Activated naive CD4-positive, alpha-beta T cell treated with anti-CD3 and anti-CD28 coated beads, Interleukin-2, amount 50 U/mL, for 24 hours (primary cell): ENCODE results near the gene SLAMF9.

Source experiments
- H3K27ac Mint-ChIP-seq: one replicate; pipeline ENCODE4 v1.8.0; 2021; ENCODE audit warnings: mild to moderate bottlenecking, mixed read lengths
- H3K27me3 Mint-ChIP-seq: one replicate; pipeline ENCODE4 v1.8.0; 2021; ENCODE audit warnings: mixed read lengths
- H3K36me3 Mint-ChIP-seq: one replicate; pipeline ENCODE4 v1.8.0; 2021; ENCODE audit warnings: mixed read lengths
- H3K4me1 Mint-ChIP-seq: one replicate; pipeline ENCODE4 v1.8.0; 2021; ENCODE audit warnings: mixed read lengths
- H3K4me3 Mint-ChIP-seq: one replicate; pipeline ENCODE4 v1.8.0; 2021; ENCODE audit warnings: mild to moderate bottlenecking, mixed read lengths
- H3K9me3 Mint-ChIP-seq: one replicate; pipeline ENCODE4 v1.8.0; 2021; ENCODE audit warnings: mixed read lengths

SLAMF9 gene

DNA sequence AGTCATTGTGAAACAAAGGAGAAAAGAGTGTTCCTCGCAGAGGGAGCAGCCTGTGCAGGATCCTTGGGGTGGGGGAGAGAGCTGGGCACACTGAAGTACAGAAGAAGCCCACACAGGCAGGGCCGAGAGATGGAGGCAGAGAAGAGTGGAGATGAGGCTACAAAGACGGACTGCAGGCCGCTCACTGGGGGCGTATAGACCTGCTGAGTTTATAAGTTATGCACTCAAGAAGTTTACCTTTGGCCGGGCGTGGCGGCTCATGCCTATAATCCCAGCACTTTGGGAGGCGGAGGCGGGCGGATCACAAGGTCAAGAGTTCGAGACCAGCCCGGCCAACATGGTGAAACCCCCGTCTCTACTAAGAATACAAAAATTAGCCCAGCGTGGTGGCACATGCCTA, 7.6 kb upstream of the SLAMF9 start:
- Mint-ChIP-seq H3K27me3 (peaks cover 7% of the 10 kb centered on the region), H3K27ac (no peak overlapping the region), H3K4me3 (no peak overlapping the region), H3K9me3 (no peaks in the 10 kb centered on the region), H3K4me1 (no peaks in the 10 kb centered on the region), H3K36me3 (no peaks in the 10 kb centered on the region)

DNA sequence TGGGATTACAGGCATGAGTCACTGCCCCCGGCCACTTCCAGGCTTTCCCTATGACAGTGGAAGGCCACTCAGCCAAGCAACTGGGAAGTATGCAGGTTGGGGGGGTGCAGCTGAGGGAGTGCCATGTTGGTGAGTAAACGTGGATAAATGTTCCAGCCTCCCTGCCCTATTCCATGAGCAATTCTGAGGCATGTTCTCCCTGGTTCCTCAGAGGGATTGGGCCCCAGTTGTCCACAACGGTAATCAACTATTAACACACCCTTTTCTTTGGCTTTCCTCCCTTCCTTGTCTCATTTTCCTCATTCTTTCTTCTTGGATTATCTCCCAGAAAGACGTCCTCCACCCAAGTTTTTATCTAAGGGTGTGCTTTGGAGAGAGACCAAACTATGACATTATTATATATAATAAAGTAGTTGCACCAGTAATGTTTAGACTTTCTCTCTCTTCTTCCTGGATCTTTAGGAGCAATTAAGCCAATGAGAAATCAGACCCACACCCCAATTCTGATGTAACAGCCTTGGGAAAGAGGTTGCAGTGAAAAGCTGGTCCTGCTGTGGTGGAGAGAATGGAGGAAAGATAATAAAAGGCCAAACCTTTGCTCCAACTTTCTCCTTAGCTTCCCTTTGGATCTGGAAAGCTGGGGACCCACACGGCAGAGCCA, 6.8 kb upstream of the SLAMF9 start:
- H3K36me3 Mint-ChIP-seq: no peaks in the 10 kb centered on the region
- H3K27ac Mint-ChIP-seq: no peak overlapping the region
- H3K27me3 Mint-ChIP-seq: peaks cover 3% of the 10 kb centered on the region
- H3K4me3 Mint-ChIP-seq: no peak overlapping the region
- H3K9me3 Mint-ChIP-seq: no peaks in the 10 kb centered on the region
- H3K4me1 Mint-ChIP-seq: no peaks in the 10 kb centered on the region

DNA sequence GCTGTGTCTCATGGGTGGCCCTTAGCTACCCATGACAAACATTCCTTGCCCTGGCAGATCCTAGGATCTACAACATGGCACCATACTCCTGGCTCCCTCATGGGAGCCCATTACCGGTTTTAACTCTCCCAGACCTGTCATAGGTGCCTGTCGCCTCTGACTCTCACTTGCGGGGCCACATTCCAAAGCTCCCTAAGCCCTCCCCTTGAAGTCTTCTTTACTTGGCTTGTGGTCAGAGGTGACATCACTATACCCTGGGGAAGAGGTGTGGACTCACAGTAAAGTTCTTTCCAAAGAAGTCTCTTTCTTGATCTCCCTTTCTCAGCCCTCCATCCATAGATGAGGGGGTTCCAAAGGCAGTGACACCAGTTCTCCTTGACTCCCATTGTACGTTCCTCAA, 5.4 kb upstream of the SLAMF9 start:
- H3K27ac Mint-ChIP-seq: no peak overlapping the region

DNA sequence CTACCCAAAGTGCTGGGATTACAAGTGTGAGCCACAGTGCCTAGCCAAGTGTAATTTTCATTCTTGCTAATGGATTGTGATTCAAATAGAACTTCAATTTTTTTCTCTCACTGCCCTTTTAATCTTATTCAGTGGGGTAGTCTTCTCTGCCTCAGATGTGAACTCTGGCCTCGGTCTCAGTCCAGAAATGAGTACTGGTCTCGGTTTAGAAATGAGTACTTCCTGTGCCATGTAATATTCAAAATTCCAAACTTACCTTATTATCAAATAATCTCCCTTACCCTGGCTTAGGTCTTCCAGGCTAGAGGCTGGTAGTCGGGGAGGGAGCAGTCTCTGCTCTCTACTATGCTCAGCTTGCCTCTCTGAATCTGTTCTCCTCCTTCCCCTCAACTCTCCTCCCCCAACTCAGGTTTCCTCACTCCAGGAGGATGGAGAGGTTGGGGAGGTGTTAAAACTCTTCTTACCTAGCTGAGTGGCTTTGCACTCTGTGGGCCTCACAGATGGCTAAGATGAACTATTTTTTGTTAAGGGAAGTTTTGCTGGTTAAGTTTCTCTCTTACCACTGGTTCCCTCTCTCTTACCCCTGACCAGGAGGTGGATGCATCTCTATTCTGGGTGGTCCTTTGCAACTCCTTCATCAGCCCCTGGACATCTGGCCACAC, 4.8 kb upstream of the SLAMF9 start:
- no peaks in the 10 kb centered on the region for H3K36me3 Mint-ChIP-seq
- no peak overlapping the region for H3K4me3 Mint-ChIP-seq
- H3K9me3 Mint-ChIP-seq: no peaks in the 10 kb centered on the region
- H3K4me1 Mint-ChIP-seq: no peaks in the 10 kb centered on the region
- peaks cover 6% of the 10 kb centered on the region for H3K27me3 Mint-ChIP-seq
- H3K27ac Mint-ChIP-seq: no peak overlapping the region

More for the DNA sequence above, 5.4 kb upstream of the SLAMF9 start:
- Mint-ChIP-seq H3K4me3 (no peak overlapping the region), H3K4me1 (no peaks in the 10 kb centered on the region), H3K27me3 (peaks cover 3% of the 10 kb centered on the region), H3K36me3 (no peaks in the 10 kb centered on the region), H3K9me3 (no peaks in the 10 kb centered on the region)

DNA sequence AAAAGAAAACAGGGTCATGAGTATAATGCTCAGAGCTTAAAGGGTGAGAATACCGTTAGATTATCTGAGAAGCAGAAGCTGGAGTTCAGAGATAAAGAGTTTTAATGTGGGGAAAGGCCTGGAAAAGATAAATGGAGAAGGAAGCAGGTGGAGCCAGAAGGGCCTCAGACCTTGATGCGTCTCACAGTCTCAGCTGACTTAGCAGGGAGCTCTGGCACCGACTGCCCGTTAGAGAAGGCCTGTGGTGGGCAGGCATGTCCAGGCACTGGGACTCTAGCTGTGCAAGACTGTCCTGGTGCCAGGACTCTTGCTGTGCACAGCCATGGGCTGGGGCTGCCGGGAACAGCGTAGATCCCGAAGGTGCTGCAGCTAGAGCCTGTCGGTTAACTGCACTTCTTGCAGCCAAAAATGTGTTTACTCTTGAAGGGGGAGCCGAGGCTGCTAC, 3.8 kb upstream of the SLAMF9 start:
- no peak overlapping the region for H3K4me3 Mint-ChIP-seq
- no peaks in the 10 kb centered on the region for H3K4me1 Mint-ChIP-seq
- H3K27ac Mint-ChIP-seq: no peak overlapping the region
- H3K27me3 Mint-ChIP-seq: peaks cover 9% of the 10 kb centered on the region
- H3K36me3 Mint-ChIP-seq: no peaks in the 10 kb centered on the region
- H3K9me3 Mint-ChIP-seq: no peaks in the 10 kb centered on the region

DNA sequence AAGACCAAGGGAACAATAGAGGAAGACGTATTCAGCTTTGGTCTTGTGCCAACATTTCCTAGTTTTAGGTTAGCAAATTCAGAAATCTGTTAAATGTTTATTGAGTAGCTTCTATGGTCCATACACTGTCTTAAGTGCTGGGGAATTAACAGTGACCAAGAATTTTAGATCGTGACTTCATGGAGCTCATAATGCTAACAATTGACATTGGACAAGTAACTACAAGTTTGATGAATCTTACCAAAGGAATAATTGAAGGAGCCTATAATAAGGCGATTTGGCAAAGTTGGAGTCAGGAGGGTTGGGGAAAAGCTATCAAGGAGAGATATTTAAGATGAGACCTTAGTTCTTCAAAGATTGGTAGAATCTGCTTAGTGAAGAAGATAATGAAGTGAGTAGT, 1.4 kb upstream of the SLAMF9 start:
- Mint-ChIP-seq H3K36me3 (no peaks in the 10 kb centered on the region), H3K27me3 (peaks cover 8% of the 10 kb centered on the region)

DNA sequence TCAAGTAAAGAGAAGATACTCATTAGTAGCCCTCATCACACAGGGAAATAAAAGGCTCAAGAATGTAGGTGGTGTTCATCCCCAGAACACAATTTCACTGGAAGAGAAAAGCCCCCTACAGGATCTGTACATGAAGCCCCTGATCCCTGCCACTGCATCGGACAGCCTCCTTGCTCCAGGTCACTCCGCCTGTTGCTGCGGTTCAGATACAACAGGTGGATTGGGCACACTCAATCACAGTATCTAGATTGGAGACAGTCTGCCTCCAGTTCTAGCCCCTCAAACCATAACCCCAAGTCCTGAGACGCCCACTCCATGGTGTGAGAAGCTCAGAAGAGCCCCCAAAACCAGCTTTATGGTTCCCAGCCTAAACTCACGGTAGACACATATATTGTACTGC, 1.1 kb downstream of the SLAMF9 start:
- Mint-ChIP-seq H3K27ac (no peak overlapping the region), H3K27me3 (peaks cover 8% of the 10 kb centered on the region), H3K4me3 (no peak overlapping the region), H3K9me3 (no peaks in the 10 kb centered on the region), H3K4me1 (no peaks in the 10 kb centered on the region), H3K36me3 (no peaks in the 10 kb centered on the region)

More for the DNA sequence above, 1.4 kb upstream of the SLAMF9 start:
- Mint-ChIP-seq H3K27ac (no peak overlapping the region), H3K9me3 (no peaks in the 10 kb centered on the region), H3K4me1 (no peaks in the 10 kb centered on the region), H3K4me3 (no peak overlapping the region)

DNA sequence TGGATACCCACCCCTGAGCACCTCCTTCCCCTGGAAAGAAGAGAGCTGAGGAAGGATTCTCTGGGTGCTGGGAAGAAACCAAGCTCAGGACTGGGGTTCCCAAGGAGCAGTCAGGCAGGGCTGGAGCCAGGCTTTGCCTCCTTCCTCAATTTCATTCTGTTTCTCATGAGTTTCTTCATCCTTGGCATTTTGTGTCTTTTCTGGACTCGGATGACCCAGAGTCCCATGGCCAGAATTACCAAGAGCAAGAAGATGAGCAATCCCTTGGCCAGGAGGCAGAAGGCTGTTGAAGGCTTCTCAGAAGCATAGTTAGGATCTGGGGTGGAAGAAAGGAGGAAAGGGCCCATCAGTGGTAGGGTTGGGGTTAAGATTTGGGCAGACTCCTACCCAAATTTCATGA, 2.5 kb downstream of the SLAMF9 start:
- no peak overlapping the region for H3K27ac Mint-ChIP-seq
- no peak overlapping the region for H3K4me3 Mint-ChIP-seq
- H3K36me3 Mint-ChIP-seq: no peaks in the 10 kb centered on the region
- H3K4me1 Mint-ChIP-seq: no peaks in the 10 kb centered on the region
- H3K9me3 Mint-ChIP-seq: no peaks in the 10 kb centered on the region
- peaks cover 8% of the 10 kb centered on the region for H3K27me3 Mint-ChIP-seq

DNA sequence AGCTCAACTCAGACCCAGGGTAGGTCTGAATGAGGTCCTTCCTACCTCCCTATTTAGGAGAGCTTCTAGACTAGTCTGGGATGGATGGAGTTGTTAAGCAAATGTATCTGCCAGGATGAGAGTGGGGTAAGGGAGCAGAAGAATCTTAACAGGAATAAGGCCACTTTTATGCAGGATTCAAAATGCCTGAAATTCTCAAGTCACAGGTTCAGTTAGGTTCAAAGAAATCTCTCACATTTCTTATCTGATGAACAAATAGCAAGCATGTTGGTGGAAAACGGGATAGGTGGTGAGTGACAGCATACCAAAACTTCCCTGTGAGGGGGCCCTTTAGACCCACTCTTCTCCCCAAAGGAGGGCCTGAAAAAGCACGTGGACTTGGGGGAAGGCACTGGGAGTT, 3.0 kb downstream of the SLAMF9 start:
- H3K36me3 Mint-ChIP-seq: no peaks in the 10 kb centered on the region
- no peak overlapping the region for H3K4me3 Mint-ChIP-seq
- peaks cover 9% of the 10 kb centered on the region for H3K27me3 Mint-ChIP-seq
- H3K27ac Mint-ChIP-seq: no peak overlapping the region
- H3K4me1 Mint-ChIP-seq: no peaks in the 10 kb centered on the region
- no peaks in the 10 kb centered on the region for H3K9me3 Mint-ChIP-seq

DNA sequence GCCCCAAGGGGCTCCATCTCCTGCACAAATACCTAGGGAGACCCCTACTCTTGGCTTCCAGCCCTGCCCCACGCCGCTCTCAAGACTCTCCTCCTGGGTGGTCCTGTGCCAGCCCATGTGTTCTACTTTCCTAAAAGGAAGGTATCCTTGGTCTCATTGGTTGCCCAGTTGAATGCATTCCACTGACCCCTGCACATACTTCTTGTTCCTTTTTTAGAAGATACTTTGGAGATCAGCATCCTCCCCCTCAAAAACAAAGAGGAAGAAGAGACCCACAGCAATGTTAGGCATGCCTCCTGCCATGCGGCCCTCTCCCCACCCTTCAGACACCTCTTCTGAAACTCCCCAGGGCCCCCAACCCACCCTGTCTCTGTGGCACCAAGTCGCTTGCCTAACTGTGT, 4.1 kb downstream of the SLAMF9 start:
- H3K27me3 Mint-ChIP-seq: peaks cover 14% of the 10 kb centered on the region
- no peak overlapping the region for H3K4me3 Mint-ChIP-seq
- H3K9me3 Mint-ChIP-seq: no peaks in the 10 kb centered on the region
- no peak overlapping the region for H3K27ac Mint-ChIP-seq
- H3K4me1 Mint-ChIP-seq: peaks cover 5% of the 10 kb centered on the region
- no peaks in the 10 kb centered on the region for H3K36me3 Mint-ChIP-seq

DNA sequence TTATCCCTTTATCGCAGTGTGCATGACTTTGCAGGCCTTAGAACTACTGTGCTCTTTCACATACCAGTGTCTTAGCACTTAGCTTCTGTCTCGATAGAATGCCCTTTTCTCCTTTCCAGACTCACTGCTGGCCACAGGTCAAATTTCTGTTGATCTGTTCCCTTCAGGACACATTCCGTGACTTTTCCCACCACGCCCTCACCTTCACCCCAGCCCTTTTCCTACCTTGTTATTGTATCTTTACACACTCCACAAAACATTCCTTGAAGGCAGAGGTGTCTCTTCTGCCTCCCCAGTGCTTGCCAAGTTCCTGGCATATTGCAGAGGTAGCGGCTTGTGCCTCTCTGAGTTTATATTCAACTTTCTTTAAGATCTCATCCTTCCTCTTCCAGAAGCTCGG, 4.9 kb downstream of the SLAMF9 start:
- peaks cover 9% of the 10 kb centered on the region for H3K4me1 Mint-ChIP-seq
- H3K27me3 Mint-ChIP-seq: peaks cover 16% of the 10 kb centered on the region
- no peak overlapping the region for H3K4me3 Mint-ChIP-seq
- H3K36me3 Mint-ChIP-seq: no peaks in the 10 kb centered on the region
- no peaks in the 10 kb centered on the region for H3K9me3 Mint-ChIP-seq
- H3K27ac Mint-ChIP-seq: no peak overlapping the region

DNA sequence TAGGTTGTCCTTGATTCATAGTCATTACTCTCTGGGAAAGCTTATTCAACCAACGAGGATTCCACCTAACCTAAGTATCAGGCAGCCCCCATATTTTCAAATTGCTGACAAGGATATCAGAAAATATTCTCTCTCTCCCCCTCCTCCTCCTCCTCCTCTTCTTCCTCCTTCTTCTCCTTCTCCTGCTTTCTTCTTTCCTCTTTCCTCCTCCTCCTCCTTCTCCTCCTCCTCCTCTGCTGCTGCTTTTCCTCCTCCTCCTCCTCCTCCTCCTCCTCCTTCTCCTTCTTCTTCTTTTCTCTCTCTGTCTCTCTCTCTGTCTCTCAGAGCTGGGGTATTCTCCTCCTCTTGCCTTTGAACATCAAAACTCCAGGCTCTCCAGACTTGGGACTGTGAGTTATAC, 6.1 kb downstream of the SLAMF9 start:
- Mint-ChIP-seq H3K36me3 (no peaks in the 10 kb centered on the region), H3K27me3 (peaks cover 19% of the 10 kb centered on the region), H3K4me1 (peaks cover 9% of the 10 kb centered on the region), H3K4me3 (no peak overlapping the region), H3K9me3 (no peaks in the 10 kb centered on the region), H3K27ac (no peak overlapping the region)

DNA sequence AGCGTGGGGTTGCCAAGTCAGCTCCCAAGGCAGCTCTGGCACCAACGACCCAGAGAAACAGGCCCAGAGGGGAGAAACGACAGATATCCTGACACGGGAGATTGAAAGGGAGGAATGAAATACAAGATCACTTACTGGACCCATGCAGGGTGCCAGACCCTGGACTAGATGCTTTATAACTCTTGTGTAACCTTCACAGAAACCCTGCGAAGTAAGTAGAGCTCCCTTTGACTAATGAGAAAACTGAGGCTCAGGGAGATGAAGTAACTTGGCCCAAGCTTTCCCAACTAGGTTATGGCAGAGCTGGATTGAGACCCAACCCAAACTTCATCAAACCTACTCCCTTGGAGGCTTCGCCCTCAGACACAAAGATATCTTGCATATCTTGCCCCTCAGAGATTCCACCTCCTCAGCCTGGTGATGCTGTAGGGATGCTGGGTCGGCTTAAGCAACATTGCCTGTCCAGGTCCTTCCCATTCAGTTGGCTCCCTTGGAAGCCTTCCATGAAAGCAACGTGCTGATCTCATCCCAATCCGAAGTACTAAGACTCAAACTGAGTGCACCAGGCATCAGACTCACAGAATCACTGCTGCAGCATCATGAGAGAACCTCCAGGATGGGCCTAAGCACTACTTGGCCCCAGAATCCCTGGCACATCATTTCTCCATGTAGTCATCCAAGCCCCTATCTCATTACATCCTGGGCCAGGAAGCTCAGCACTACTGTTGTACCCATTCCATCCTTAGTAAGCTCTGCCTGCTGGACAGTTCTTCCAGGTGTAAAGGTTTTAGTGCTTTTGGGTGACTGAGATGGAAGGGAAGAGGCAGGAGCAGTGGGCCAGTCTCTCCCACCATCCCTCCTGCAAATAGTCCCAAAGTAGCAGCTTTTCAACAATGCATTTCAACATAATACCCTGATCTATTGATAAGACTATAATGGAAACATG, 7.5 kb downstream of the SLAMF9 start:
- no peak overlapping the region for H3K27ac Mint-ChIP-seq
- H3K27me3 Mint-ChIP-seq: peaks cover 19% of the 10 kb centered on the region
- no peaks in the 10 kb centered on the region for H3K36me3 Mint-ChIP-seq
- no peaks in the 10 kb centered on the region for H3K9me3 Mint-ChIP-seq
- peaks cover 9% of the 10 kb centered on the region for H3K4me1 Mint-ChIP-seq
- peak overlapping the region; percentile 71 for H3K4me3 Mint-ChIP-seq

DNA sequence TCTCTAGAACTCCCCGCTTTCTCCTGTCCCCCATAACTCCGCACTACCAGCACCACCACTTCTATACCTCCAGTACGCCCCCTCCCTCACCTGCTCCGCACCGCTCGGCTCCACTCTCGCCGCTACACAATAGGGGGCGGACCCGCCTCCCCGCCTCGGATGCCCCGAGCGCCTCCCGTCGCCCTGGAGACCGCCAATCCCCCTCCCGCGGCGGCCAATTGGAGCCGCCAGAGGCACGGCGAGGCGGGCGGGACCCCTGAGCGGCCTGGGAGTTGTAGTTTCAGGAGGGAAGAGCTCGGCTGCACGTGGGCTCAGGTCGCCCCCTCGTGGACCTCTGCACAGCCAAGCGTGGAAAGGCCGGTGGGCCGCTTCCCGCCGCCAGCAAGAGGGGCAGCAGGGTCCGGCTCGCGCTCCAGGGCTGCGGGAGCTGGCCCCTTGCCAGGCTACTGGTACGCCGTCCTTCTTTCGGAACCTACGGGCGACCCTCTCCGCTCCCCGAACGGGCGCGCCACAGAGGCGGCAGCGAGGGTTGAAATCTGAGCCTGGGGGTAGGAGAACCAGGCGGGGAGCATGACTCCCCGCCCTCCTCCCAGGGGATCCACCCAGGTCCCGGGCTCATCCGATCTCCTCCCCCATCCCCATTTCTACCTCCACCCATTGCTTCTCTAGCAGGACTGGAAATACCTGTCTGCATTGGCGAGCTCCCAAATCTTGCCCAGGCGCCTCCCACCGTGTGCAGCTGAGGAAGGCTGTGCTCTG, 8.4 kb downstream of the SLAMF9 start, which contains the start of gene IGSF9:
Gene IGSF9 (minus strand): TSS at position 131 of the 759 bp plus-strand sequence. CDS start 2,159 bp downstream, outside the sequence.
- H3K9me3 Mint-ChIP-seq: no peaks in the 10 kb centered on the region
- peaks cover 22% of the 10 kb centered on the region for H3K27me3 Mint-ChIP-seq
- peaks cover 9% of the 10 kb centered on the region for H3K4me1 Mint-ChIP-seq
- no peak within 1 kb of the TSS for H3K27ac Mint-ChIP-seq
- H3K4me3 Mint-ChIP-seq: peak within 1 kb of the TSS; percentile 71
- no peaks in the 10 kb centered on the region for H3K36me3 Mint-ChIP-seq
